Activated T-cell treated with anti-CD3 and anti-CD28 coated beads for 4 hours (primary cell): Measurements from ENCODE around the gene TYRO3.

Source experiments
- DNase-seq: peaks from one replicate; pipeline ENCODE4 v3.0.0-alpha.2; 2020

The TYRO3 gene

DNA sequence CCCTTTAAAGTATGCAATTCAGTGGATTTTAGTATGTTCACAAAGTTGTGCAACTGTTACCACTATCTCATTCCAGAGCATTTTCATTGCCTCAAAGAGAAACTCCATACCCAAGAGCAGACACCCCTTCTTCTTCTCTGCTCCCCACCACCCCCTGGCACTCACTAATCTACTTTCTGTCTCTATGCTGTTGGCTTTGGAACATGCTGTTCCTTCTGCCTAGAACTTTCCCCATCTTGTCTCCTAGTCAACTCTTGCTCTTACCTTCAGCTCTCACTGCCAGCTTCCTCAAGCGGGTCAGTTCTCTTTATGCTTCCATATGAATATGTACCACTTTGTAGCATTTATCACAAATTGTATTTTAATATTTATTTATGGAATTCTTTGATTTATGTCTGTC, 50.1 kb downstream of the TYRO3 start:
- no peak for DNase-seq

DNA sequence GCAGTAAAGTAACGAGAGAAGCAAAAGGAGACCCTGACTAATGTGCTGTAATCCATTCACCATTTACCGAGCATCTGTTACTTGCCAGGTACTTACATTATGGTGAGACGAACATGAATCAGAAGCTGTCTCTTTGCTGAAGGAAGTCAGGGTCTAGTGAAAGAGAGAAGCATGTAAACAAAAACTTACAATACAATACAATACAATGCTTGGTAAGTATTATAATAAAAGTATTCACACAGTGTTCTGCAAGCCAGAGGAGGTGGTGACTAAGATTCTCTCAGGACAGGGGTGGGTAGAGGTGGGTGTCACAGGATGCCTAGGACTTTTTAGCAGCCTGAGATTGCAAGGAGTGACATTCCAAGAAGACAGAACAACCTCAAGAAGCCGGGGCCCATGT, 51.0 kb downstream of the TYRO3 start:
- DNase-seq, result no peak

DNA sequence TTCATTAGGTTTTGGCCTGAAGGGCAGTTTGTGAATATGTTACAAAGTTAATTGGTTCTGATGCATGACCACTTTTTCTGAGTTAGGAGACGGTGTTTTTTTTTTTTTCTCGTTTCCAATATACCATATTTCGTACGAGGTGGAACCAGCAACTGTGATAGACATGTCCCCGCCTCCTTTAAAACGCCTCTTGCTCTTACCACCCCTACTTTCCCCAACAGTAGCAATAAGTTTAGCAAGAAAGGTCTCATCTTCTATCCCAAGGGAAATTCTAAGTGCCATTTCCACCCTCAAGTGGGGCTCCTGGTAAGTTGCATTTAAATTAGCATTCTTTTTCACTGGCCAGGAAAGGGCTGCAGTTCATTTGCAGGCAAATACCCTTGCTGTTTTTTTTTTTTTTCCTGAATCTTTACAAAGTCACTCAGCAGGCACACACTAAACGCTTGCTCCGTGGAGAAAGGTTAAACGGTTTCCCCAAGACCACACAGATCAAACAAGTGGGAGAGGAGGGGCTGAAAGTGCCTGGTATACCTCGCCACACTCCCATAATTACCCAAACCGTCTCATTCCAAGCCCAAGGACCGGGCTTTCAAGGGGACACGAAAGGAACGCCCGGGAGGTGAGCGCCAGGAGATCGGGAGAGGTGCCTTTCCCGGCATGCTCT, 61.7 kb downstream of the TYRO3 start:
- no peak for DNase-seq

DNA sequence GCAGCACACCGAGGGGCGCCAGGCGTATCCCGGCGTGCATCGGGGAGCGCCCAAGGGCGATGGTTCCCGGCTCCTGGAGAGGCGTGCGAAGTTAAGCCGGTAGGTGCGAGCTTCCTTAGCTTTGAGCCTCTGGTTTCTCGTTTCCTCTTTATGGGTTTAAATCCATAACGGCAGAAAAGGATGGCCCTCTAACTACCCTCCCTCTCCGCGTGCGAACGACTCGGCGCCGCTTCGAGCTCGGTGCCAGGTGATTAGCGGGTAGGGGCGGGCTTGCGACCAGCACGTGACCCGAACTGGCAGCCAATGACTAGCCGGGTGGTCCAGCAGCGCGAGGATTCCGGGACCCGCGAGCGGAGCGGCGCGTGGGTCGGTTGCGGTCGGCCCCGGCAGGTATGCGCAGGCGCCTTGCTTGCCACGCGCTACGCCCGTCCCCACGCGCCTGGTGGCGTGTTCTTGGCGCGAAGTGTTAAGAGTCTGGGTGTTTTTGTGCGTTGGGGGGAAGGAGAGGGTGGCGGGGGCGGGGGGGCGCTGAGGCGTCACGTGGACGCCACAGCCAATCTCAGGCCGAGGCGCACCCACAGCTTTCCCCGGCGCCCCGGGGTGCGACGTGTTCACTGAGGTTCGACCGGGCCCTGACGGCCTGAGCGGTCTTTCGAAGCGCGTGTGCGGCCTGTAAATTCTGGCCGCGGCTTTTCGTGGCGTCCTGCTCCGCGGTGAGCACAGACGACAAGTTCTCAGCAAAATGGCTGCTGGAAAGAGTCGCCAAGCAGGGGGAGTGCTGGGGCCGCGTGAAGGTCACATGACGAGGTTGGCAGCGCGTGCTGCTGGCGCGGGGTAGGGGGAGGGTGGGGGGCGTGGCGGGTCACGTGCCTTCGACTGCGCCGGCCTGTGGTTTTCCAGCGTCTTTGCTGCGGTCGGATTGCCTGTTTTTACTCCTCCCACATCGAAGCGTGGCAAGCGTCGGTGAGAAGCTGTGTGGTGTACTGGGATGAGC, 62.5 kb downstream of the TYRO3 start:
- DNase-seq, result peak; percentile 79

DNA sequence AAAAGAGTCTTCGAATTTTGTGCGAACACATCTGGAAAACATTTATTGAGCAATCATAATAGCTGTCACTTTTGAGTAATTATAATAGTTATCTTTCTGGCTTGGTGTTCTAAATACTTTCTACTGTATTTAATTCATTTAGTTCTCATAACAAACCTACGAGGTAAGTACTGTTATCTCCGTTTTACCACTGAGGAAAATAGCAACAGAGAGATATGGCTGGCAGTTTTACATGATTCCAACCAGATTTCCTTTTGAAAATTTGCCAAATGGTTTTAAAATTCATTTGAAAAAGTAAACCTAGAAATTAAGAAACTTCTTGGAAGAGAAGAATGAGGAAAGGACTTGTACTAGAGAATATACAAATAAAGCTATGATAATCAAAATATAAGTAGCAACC, 63.9 kb downstream of the TYRO3 start:
- no peak for DNase-seq

DNA sequence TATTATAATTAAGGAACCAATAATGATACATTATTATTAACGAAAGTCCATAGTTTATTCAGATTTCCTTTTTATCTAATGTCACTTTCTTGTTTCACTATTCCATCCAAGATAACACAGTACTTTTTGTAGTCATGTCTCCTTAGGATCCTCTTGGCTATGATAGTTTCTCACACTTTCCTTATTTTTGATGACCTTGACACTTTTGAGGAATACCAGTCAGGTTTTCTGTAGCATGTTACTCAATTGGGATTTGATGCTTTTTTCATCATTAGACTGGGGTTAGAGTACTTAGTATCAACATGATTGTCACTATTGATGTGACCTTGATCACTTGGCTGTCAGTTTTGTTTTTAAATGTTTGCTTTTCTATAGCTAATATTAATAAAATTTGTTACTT, 68.2 kb downstream of the TYRO3 start:
- DNase-seq, result no peak

DNA sequence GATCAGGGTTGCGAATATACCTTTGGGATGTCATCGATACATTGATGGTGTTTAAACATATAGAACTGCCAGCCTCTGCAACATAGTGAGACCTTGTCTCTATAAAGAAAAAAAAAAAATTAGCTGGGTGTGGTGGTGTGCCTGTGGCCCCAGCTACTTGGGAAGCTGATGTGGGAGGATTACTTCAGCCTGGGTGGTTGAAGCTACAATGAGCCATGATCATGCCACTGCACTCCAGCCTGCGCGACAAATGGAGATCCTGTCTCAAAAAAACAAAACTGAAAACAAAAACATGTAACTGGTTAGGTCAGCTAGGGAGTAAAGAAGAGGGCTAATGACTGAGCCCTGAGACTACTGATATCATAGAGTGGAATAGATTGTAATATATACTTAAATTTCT, 70.5 kb downstream of the TYRO3 start:
- DNase-seq, result no peak

DNA sequence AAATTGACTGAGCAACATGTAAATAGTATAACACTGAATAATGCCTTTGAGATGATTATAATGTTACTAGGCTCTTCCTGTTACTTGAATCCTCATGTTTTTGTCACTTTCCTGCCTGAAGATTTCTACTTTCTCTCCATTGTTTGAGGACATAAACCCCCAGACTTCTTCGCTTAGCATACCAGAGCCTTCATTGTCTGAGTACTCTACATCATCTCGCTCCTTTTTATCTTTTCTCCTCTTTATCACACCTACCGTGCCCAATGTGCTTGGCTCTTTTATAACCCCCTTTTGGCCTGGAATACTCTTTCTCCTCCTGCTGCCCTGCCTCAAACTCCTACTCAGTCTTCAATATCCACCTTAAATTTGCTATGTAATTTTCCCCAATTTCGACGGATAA, 70.9 kb downstream of the TYRO3 start:
- DNase-seq, result no peak

DNA sequence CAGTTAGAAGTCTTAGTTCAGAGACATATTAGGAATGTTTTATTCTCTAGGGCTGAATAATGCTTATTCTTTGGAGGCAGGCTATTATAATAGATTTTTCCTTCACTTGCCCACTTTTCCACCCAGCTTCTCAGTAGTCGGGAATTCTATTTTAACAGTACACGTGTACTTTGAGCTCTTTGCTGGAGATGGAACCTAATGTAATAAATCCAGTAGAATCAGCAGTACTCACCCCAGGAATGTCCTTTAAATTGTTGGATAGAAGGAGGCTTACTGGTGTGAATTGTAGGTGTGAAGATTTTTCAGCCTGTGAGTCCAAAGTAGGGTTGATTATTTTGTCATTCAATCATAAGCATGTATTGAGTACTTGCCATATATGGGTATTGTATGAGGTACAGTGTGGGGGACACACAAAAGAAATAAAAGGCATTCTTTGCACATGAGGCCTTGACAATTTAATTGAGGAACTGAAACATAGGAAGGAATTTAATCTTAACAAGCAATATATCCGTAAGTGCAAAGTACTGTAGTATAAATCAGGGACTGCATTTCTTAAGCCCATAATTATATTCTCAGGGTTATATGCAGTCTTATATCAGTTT, 71.7 kb downstream of the TYRO3 start:
- DNase-seq, result no peak

DNA sequence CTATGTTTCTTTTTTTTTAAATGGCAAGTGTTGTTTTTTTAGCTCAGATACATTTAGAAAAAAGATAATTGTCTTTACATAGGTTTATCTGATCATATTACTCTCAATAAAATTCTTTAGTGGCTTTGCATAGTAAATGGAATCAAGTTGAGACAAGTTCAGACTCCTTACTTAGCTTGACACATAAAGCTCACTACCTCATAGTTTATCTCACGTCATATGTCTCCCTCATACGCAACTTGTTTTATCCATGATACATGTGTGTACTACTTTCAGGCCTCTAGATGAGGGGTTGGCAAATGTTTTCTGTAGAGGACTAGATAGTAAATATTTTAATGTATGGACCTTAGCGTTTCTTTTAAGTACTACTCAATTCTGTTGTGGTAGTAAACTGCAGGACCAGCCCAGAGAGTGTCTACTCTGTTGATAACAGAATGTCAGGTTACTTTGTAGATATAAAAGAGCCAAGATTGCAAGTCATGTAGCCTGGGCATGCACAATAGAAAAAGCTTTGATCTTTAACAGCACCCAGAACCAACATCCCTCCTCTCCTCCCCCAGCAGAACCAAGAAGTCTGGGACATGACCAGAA, 73.0 kb downstream of the TYRO3 start:
- DNase-seq, result no peak
